ENCODE results near the gene KCNC1.

KCNC1 gene

GRCh38 chr11:17774232-17775034, 39.9 kb downstream of the KCNC1 start:
- DNase-seq (ENCODE audit: low read depth): no peak

- no peak for DNase-seq (ENCODE audit: low read depth)
Observed at GRCh38 chr11:17775035-17775348, 40.4 kb downstream of the KCNC1 start.

- DNase-seq (ENCODE audit: low read depth): no peak
Observed at GRCh38 chr11:17775507-17776211, 41.1 kb downstream of the KCNC1 start.

GRCh38 chr11:17776212-17776875, 41.8 kb downstream of the KCNC1 start:
- no peak for DNase-seq (ENCODE audit: low read depth)

GRCh38 chr11:17777086-17777737, 42.6 kb downstream of the KCNC1 start:
- DNase-seq (ENCODE audit: low read depth): no peak

- no peak for DNase-seq (ENCODE audit: low read depth)
Observed at GRCh38 chr11:17777738-17778091, 43.1 kb downstream of the KCNC1 start.

GRCh38 chr11:17778352-17778751, 43.8 kb downstream of the KCNC1 start:
- DNase-seq (ENCODE audit: low read depth): no peak

- no peak for DNase-seq (ENCODE audit: low read depth)
Observed at GRCh38 chr11:17778956-17779860, 44.6 kb downstream of the KCNC1 start.

GRCh38 chr11:17779861-17780594, 45.4 kb downstream of the KCNC1 start:
- no peak for DNase-seq (ENCODE audit: low read depth)

- DNase-seq (ENCODE audit: low read depth): no peak
Observed at GRCh38 chr11:17780668-17781067, 46.1 kb downstream of the KCNC1 start.

- no peak for DNase-seq (ENCODE audit: low read depth)
Observed at GRCh38 chr11:17781221-17781620, 46.6 kb downstream of the KCNC1 start.

- no peak for DNase-seq (ENCODE audit: low read depth)
Observed at GRCh38 chr11:17781626-17782025, 47.0 kb downstream of the KCNC1 start.

- no peak for DNase-seq (ENCODE audit: low read depth)
Observed at GRCh38 chr11:17782145-17782544, 47.6 kb downstream of the KCNC1 start.

GRCh38 chr11:17782603-17783337, 48.2 kb downstream of the KCNC1 start:
- no peak for DNase-seq (ENCODE audit: low read depth)

GRCh38 chr11:17783878-17784277, 49.3 kb downstream of the KCNC1 start:
- DNase-seq (ENCODE audit: low read depth): no peak

GRCh38 chr11:17786824-17787525, 52.4 kb downstream of the KCNC1 start:
- peak; percentile 91 for DNase-seq (ENCODE audit: low read depth)

- DNase-seq (ENCODE audit: low read depth): no peak
Observed at GRCh38 chr11:17788084-17788483, 53.5 kb downstream of the KCNC1 start.

- DNase-seq (ENCODE audit: low read depth): peak; percentile 93
Observed at GRCh38 chr11:17790453-17790852, 55.9 kb downstream of the KCNC1 start.

- peak; percentile 42 for DNase-seq (ENCODE audit: low read depth)
Observed at GRCh38 chr11:17791144-17791543, 56.6 kb downstream of the KCNC1 start.

- no peak for DNase-seq (ENCODE audit: low read depth)
Observed at GRCh38 chr11:17792161-17792560, 57.6 kb downstream of the KCNC1 start.

All from iris pigment epithelial cell (primary cell).